ENCODE results near the gene ZBTB20.
"Not testable (repeated sequence)": the region's sequence is repeated elsewhere in the genome, so short reads cannot be mapped to it uniquely, and the experiment has no call there.

The ZBTB20 gene

GRCh38 chr3:114706591-114707232 is 440.4 kb downstream of the ZBTB20 start:
- DNase-seq, result no peak

- DNase-seq, result no peak
Observed at GRCh38 chr3:114700637-114701234, 446.4 kb downstream of the ZBTB20 start.

GRCh38 chr3:114698146-114699105 is 448.7 kb downstream of the ZBTB20 start:
- DNase-seq, result no peak

- no peak for DNase-seq
Observed at GRCh38 chr3:114697401-114697800, 449.7 kb downstream of the ZBTB20 start.

- DNase-seq, result no peak
Observed at GRCh38 chr3:114694251-114694650, 452.8 kb downstream of the ZBTB20 start.

- DNase-seq, result no peak
Observed at GRCh38 chr3:114691871-114692270, 455.2 kb downstream of the ZBTB20 start.

GRCh38 chr3:114690911-114691310 is 456.2 kb downstream of the ZBTB20 start:
- DNase-seq, result no peak

GRCh38 chr3:114687151-114687550 is 459.9 kb downstream of the ZBTB20 start:
- no peak for DNase-seq

GRCh38 chr3:114686621-114687020 is 460.5 kb downstream of the ZBTB20 start:
- no peak for DNase-seq

GRCh38 chr3:114685161-114685560 is 461.9 kb downstream of the ZBTB20 start:
- no peak for DNase-seq

GRCh38 chr3:114680299-114680698 is 466.8 kb downstream of the ZBTB20 start:
- no peak for DNase-seq

- not testable (repeated sequence) for DNase-seq
Observed at GRCh38 chr3:114679773-114680172, 467.3 kb downstream of the ZBTB20 start.

GRCh38 chr3:114675104-114675503 is 472.0 kb downstream of the ZBTB20 start:
- DNase-seq, result no peak

- DNase-seq, result no peak
Observed at GRCh38 chr3:114674036-114674435, 473.1 kb downstream of the ZBTB20 start.

- no peak for DNase-seq
Observed at GRCh38 chr3:114673481-114673880, 473.6 kb downstream of the ZBTB20 start.

- no peak for DNase-seq
Observed at GRCh38 chr3:114672692-114673447, 474.2 kb downstream of the ZBTB20 start.

GRCh38 chr3:114671741-114672510 is 475.2 kb downstream of the ZBTB20 start:
- DNase-seq, result no peak

- no peak for DNase-seq
Observed at GRCh38 chr3:114669614-114670013, 477.5 kb downstream of the ZBTB20 start.

GRCh38 chr3:114668099-114668498 is 479.0 kb downstream of the ZBTB20 start:
- no peak for DNase-seq

- DNase-seq, result no peak
Observed at GRCh38 chr3:114666623-114667022, 480.5 kb downstream of the ZBTB20 start.

- no peak for DNase-seq
Observed at GRCh38 chr3:114664006-114664405, 483.1 kb downstream of the ZBTB20 start.

- DNase-seq, result no peak
Observed at GRCh38 chr3:114660808-114661207, 486.3 kb downstream of the ZBTB20 start.
